PC-3 (cell line): Measurements from ENCODE around the gene ALDH2. TPM values are rescaled to one million over a fixed set of nuclear protein-coding genes. Genes with fewer than 3 reads are reported as not detected.
"Not testable (repeated sequence)": the region's sequence is repeated elsewhere in the genome, so short reads cannot be mapped to it uniquely, and the experiment has no call there.

Experiments used
- ATAC-seq: fragments of 200-7000 bp; cut with Tn5 transposase; 2 replicates; pipeline ENCODE4 v1.9.1; 2020; ENCODE audit warnings: mild to moderate bottlenecking, moderate library complexity
- BruUV-seq: library from RNA; stranded (reverse); fragments of 400-500 nt; replicated peaks from 2 replicates; lab custom pipeline; 2021; lab: Mats Ljungman, UMichigan
- CTCF ChIA-PET: fragments of 300-600 bp; sonication (Branson Sonifier 250); formaldehyde crosslinking; loops from one replicate; lab custom pipeline; 2022; ENCODE audit warnings: antibody characterized with exemption; lab: Charles Lee
- POLR2A ChIA-PET: fragments of 300-600 bp; sonication (Branson Sonifier 250); formaldehyde crosslinking; loops from one replicate; lab custom pipeline; 2022; ENCODE audit warnings: antibody characterized with exemption; ENCODE audit not compliant: unreplicated experiment; lab: Charles Lee
- DNase-seq: peaks from one replicate; pipeline ENCODE4 v3.0.0-alpha.2; 2015
- H2AFZ ChIP-seq: fragments of 300-600 bp; sonication (generic); 2 replicates; pipeline ENCODE4 v1.6.0; 2016; ENCODE audit warnings: antibody characterized with exemption, low read length
- H3F3A ChIP-seq: fragments of 300-600 bp; sonication (generic); one replicate; pipeline ENCODE4 v1.6.0; 2017; ENCODE audit warnings: antibody characterized with exemption, low read length, control low read depth, mild to moderate bottlenecking; ENCODE audit not compliant: unreplicated experiment
- H3K27ac ChIP-seq: fragments of 300-600 bp; sonication (generic); 2 replicates; pipeline ENCODE4 v1.5.1; 2016; ENCODE audit warnings: mild to moderate bottlenecking, low read length
- H3K27me3 ChIP-seq: fragments of 300-600 bp; sonication (generic); 2 replicates; pipeline ENCODE4 v1.6.1; 2016; ENCODE audit warnings: low read length, mixed read lengths
- H3K36me3 ChIP-seq: fragments of 300-600 bp; sonication (generic); 2 replicates; pipeline ENCODE4 v1.6.1; 2016; ENCODE audit warnings: low read depth, mixed run types, low read length, mixed read lengths
- H3K4me1 ChIP-seq: fragments of 300-600 bp; sonication (generic); 2 replicates; pipeline ENCODE4 v1.5.1; 2016; ENCODE audit warnings: low read length; ENCODE audit not compliant: insufficient read depth
- H3K4me2 ChIP-seq: fragments of 300-600 bp; sonication (generic); 2 replicates; pipeline ENCODE4 v1.6.0; 2016; ENCODE audit warnings: low read length
- H3K4me3 ChIP-seq: fragments of 300-600 bp; sonication (generic); 2 replicates; pipeline ENCODE4 v1.5.1; 2016; ENCODE audit warnings: mild to moderate bottlenecking, low read length, mixed read lengths
- H3K79me2 ChIP-seq: fragments of 300-600 bp; sonication (generic); 2 replicates; pipeline ENCODE4 v1.6.1; 2017; ENCODE audit warnings: low read length, mixed read lengths
- H3K9ac ChIP-seq: fragments of 300-600 bp; sonication (generic); 2 replicates; pipeline ENCODE4 v1.6.0; 2016; ENCODE audit warnings: mild to moderate bottlenecking, low read length
- H3K9me2 ChIP-seq: fragments of 300-600 bp; sonication (generic); replicated peaks from 2 replicates; pipeline ENCODE4 v1.6.1; 2016; ENCODE audit warnings: mixed run types, low read length, mixed read lengths
- H3K9me3 ChIP-seq: fragments of 300-600 bp; sonication (generic); 2 replicates; pipeline ENCODE4 v1.6.1; 2016; ENCODE audit warnings: low read length, mixed read lengths
- H4K20me1 ChIP-seq: fragments of 300-600 bp; sonication (generic); 2 replicates; pipeline ENCODE4 v1.6.1; 2016; ENCODE audit warnings: low read length, mixed read lengths
- EZH2 ChIP-seq: fragments of 300-600 bp; sonication (generic); IDR thresholded peaks from one replicate; pipeline ENCODE4 v1.6.1; 2017; ENCODE audit warnings: antibody characterized with exemption, mild to moderate bottlenecking, low read length; ENCODE audit not compliant: unreplicated experiment
- EZH2phosphoT487 ChIP-seq: fragments of 300-600 bp; sonication (generic); IDR thresholded peaks from 2 replicates; pipeline ENCODE4 v1.6.1; 2018; ENCODE audit warnings: mild to moderate bottlenecking, antibody characterized with exemption, low read length, borderline replicate concordance
- intact Hi-C: fragments of 100-400 bp; cut with micrococcal nuclease; formaldehyde crosslinking; loops from 2 replicates; pipeline ENCODE4 v1.9.0; 2023
- total RNA-seq: library from RNA; depleted of rRNA; stranded (reverse); fragments of >200 nt; gene quantifications from 2 replicates; pipeline ENCODE4 v1.2.3, GENCODE V29; 2014
- TF ChIP-seq, protein P1 (sequence below): fragments of 300-600 bp; sonication (generic); conservative IDR thresholded peaks from 2 replicates; pipeline ENCODE4 v1.5.1; 2017; ENCODE audit warnings: antibody characterized with exemption, low read depth, mild to moderate bottlenecking, low read length

ALDH2 gene
- total RNA-seq, 1 experiment from 2014 or later, result 2.0 TPM

DNA sequence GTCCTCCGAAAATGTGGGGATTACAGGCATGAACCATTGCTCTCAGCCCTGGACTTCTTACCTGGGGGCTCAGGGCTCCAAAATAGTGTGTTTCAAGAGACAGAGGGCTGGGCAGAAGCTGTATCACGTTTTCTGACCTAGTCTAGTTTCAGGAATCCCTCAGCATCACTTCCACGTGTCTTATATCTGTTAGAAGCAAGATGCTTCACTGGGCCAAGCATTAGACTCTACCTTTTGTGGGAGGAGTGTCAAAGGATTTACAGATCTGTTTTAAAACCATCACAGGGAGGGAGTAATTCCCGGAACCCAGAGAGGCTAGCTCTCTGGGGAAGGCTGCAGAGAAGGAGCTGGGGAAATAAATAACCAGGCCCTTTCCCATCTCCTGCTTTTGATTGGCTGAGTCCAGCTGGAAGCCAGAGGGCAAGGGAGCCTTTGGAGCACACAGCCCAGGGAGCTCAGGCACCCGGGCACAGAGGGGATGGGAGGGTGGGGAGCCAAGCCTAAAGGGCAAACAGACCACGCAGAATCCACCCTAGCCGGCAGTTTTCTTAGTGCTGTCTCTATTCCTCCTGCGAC is 33.3 kb upstream of the ALDH2 start:
- no peak overlapping the region for H3K9ac ChIP-seq
- no peaks in the 10 kb centered on the region for H3K27me3 ChIP-seq
- H3K36me3 ChIP-seq, result peaks cover 3% of the 10 kb centered on the region; the same call in 1 of the 2 replicates
- intact Hi-C loops, result no loop called here
- H3K9me3 ChIP-seq, result no peaks in the 10 kb centered on the region
- DNase-seq (no peak), ATAC-seq (no peak)
- no peaks in the 10 kb centered on the region for H3F3A ChIP-seq
- no peak overlapping the region for H2AFZ ChIP-seq
- no peaks in the 10 kb centered on the region for H3K4me1 ChIP-seq
- no peak overlapping the region for H3K27ac ChIP-seq
- CTCF ChIA-PET, result no interaction called here
- no peak overlapping the region for H3K4me3 ChIP-seq
- H3K4me2 ChIP-seq, result no peak overlapping the region
- no peaks in the 10 kb centered on the region for H3K9me2 ChIP-seq
- POLR2A ChIA-PET, result no interaction called here
- H3K79me2 ChIP-seq, result no peaks in the 10 kb centered on the region
- H4K20me1 ChIP-seq, result no peaks in the 10 kb centered on the region
- BruUV-seq, result no TSS peak
- TF ChIP-seq, protein P1, sequence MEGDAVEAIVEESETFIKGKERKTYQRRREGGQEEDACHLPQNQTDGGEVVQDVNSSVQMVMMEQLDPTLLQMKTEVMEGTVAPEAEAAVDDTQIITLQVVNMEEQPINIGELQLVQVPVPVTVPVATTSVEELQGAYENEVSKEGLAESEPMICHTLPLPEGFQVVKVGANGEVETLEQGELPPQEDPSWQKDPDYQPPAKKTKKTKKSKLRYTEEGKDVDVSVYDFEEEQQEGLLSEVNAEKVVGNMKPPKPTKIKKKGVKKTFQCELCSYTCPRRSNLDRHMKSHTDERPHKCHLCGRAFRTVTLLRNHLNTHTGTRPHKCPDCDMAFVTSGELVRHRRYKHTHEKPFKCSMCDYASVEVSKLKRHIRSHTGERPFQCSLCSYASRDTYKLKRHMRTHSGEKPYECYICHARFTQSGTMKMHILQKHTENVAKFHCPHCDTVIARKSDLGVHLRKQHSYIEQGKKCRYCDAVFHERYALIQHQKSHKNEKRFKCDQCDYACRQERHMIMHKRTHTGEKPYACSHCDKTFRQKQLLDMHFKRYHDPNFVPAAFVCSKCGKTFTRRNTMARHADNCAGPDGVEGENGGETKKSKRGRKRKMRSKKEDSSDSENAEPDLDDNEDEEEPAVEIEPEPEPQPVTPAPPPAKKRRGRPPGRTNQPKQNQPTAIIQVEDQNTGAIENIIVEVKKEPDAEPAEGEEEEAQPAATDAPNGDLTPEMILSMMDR, result no peak
- no peak for TF ChIP-seq EZH2phosphoT487
- no peak for TF ChIP-seq EZH2

- ATAC-seq, BruUV-seq, DNase-seq, CTCF ChIA-PET, H3K9ac ChIP-seq, H3K36me3 ChIP-seq, H3K4me2 ChIP-seq, H4K20me1 ChIP-seq, H3F3A ChIP-seq, POLR2A ChIA-PET, H3K4me3 ChIP-seq, H3K27ac ChIP-seq, intact Hi-C loops, H3K27me3 ChIP-seq, H3K9me3 ChIP-seq, H2AFZ ChIP-seq, H3K79me2 ChIP-seq, H3K9me2 ChIP-seq: not testable (repeated sequence)
- H3K4me1 ChIP-seq, result peaks cover 14% of the 10 kb centered on the region
Measured at GRCh38 chr12:111739524-111739923, 27.2 kb upstream of the ALDH2 start.

DNA sequence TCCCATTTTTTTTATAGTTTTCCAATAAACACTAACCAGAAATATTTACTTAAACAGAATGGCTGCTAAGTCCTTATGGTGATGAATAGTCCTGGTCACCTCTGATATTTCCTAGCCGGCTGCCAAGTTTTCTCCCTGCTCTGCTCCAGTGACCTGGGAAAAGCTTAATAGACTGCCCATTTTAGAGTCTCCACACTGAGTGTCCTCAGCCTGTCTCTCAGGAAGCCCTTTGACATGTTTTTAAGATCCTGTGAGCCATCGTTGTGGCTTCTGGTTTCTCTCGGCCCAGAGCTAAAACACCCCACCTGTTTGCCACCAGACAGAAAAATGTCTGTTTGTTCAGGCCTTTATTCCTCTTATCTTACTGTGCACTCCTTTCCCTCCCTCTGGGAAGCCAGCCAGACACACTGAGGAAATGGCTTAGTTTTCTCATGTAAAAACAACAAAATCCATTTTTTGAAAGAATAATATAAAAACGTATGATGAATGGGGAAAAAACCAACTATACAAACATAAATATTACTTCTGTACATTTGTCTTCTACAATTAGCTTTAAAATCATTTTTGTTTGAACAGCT is 25.4 kb upstream of the ALDH2 start:
- CTCF ChIA-PET, result interaction anchor here (0.5 to 1.4 kb wide), 3 partner anchors 11 to 72 kb away, joined by 4 to 13 read pairs (median 7); no protein-coding TSS in a partner anchor

More for the DNA sequence above, 25.4 kb upstream of the ALDH2 start:
- ATAC-seq, result peak; percentile 92
- Histone ChIP-seq H3K36me3 (peaks cover 11% of the 10 kb centered on the region; the same call in 1 of the 2 replicates), H3K9me3 (no peaks in the 10 kb centered on the region), H3K9me2 (no peaks in the 10 kb centered on the region), H3K4me2 (peak overlapping the region; percentile 20; the same call in 1 of the 2 replicates), H2AFZ (no peak overlapping the region), H3K27me3 (no peaks in the 10 kb centered on the region), H3K4me3 (no peak overlapping the region), H3K9ac (no peak overlapping the region), H3F3A (no peaks in the 10 kb centered on the region), H4K20me1 (no peaks in the 10 kb centered on the region), H3K4me1 (peaks cover 14% of the 10 kb centered on the region), H3K27ac (peak overlapping the region; percentile 19), H3K79me2 (no peaks in the 10 kb centered on the region)
- POLR2A ChIA-PET, result interaction anchor here (0.5 kb wide), 1 partner anchor 45 kb away, joined by 8 read pairs; no protein-coding TSS in a partner anchor
- TF ChIP-seq, protein P1, result no peak
- TF ChIP-seq EZH2 (no peak), EZH2phosphoT487 (no peak)
- intact Hi-C loops, result loop anchor here (1.0 kb wide), 1 partner anchor 72 kb away; no protein-coding TSS in a partner anchor
- DNase-seq, result peak; percentile 61
- BruUV-seq, result no TSS peak
